Astrocyte of the spinal cord (primary cell): ENCODE results near the gene MAGI2.

Source experiments
- DNase-seq: peaks from one replicate; pipeline ENCODE4 v3.0.0; 2011; ENCODE audit warnings: low read depth, low spot score
- H3K4me3 ChIP-seq: 2 replicates; pipeline ENCODE4 v1.5.1; 2011; ENCODE audit warnings: low read depth, mild to moderate bottlenecking, low read length, moderate library complexity
- in situ Hi-C: cut with HindIII; loops from 2 replicates; pipeline ENCODE4 v1.10.0; 2017; ENCODE audit warnings: low sequenced_read_pairs
- TF ChIP-seq, protein P1 (sequence below): IDR thresholded peaks from 2 replicates; pipeline ENCODE4 v1.5.1; 2012; ENCODE audit warnings: low read depth, mild to moderate bottlenecking, low read length, inconsistent platforms

Gene MAGI2

DNA sequence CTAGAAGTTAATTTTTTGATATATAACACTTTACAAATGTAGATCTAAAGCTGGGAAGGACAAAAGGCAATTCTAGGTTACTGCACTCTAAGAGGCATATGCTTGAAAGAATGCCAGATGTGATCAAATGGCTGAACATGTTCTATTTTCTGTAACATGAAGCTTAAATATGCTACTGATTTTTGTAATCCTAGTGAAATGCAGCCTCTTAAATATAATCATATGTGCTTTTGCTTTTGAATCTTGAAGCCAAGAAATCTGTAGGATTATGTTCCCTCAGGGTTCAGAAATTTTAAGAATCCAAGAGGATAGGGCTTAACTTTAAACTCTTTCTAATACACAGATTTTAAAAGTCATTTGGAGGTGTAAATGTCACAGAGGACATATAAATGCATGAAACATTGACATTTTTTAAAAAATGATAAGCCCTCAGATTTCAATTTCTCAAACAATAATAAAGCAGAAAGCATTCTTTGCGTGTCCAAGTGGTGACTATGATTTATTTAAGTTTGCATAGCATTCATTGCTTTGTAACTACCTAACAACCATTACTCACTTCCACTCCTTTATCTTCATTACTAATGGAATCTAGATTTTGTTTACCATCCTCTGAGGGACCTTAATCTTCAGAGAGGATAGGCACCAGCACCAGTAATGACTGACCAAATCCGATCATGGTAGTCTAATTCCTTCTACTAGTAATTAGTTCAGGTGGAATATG is 170.4 kb downstream of the MAGI2 start:
- peak; percentile 76 for DNase-seq
- no peak overlapping the region for H3K4me3 ChIP-seq
- in situ Hi-C loops, result no loop called here
- TF ChIP-seq, protein P1, sequence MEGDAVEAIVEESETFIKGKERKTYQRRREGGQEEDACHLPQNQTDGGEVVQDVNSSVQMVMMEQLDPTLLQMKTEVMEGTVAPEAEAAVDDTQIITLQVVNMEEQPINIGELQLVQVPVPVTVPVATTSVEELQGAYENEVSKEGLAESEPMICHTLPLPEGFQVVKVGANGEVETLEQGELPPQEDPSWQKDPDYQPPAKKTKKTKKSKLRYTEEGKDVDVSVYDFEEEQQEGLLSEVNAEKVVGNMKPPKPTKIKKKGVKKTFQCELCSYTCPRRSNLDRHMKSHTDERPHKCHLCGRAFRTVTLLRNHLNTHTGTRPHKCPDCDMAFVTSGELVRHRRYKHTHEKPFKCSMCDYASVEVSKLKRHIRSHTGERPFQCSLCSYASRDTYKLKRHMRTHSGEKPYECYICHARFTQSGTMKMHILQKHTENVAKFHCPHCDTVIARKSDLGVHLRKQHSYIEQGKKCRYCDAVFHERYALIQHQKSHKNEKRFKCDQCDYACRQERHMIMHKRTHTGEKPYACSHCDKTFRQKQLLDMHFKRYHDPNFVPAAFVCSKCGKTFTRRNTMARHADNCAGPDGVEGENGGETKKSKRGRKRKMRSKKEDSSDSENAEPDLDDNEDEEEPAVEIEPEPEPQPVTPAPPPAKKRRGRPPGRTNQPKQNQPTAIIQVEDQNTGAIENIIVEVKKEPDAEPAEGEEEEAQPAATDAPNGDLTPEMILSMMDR, result no peak

DNA sequence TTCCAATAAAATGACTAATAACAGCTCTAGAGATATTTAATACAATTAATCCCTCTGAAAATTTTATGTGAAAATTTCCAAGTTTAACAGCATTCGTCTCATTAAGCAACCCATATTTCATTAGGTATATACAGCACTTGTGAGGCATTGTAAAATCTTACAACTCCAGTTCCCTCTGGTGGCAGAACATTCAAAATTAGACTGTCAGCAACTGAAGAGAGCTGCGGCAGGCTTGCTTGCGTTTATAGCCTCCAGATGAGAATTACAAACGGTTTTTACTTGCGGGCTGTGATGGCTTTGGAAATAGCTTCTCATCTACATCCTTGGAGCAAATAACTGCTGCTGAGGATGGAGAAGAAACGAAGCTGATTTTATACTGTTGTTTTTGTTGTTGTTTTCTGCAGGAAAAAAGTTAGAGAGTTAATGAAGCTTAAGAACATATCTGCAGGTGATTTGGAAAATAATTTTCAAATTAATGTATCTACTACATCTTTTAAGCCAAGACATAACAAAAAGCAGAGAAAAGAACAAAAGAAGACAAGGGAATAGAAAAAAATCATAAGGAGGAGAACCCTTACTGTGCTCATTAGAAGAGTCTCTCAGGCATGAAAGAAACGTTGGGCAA is 171.3 kb downstream of the MAGI2 start:
- H3K4me3 ChIP-seq, result no peak overlapping the region
- DNase-seq, result peak; percentile 76
- TF ChIP-seq, protein P1, result peak; percentile 56
- in situ Hi-C loops, result no loop called here

DNA sequence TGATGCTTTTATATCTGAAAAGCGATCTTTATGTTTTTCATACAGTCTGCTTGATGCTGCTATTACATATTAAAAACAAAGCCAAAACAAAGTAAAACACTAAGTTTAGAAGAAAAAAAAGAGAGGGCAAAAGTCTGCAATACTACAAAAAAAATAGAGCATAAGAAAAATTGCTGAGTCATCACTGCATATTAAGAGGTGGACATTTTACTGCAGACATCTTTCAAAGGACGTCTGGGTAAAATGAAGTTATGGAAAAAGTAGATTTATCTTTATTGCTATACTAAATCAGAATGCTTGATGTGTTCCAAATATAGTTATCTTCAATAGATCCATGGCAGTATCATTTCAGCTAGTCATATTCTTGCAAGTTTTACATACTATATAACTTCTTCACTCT is 172.0 kb downstream of the MAGI2 start:
- in situ Hi-C loops, result no loop called here
- TF ChIP-seq, protein P1, result no peak
- DNase-seq, result no peak
- no peak overlapping the region for H3K4me3 ChIP-seq

DNA sequence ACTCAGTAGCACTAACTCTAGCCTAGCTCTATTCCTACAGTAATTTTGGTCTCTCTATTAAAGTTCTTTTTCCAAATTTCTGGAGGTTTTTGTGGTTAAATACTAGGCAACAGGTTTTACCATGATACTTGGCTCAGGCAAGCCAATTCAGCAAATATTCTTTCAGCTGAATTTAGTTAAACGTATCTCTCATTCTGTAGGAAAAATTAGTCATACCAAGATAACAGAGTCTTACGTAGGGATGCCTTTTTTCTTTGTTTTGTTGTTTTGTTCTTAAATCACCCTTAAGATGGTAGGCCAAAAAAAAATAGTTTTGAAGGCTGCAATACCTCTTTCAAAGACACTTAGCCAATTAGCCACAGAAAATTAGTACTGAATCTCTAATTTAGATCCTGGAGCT is 180.5 kb downstream of the MAGI2 start:
- TF ChIP-seq, protein P1, result no peak
- peak; percentile 46 for DNase-seq
- H3K4me3 ChIP-seq, result no peak overlapping the region
- in situ Hi-C loops, result no loop called here

DNA sequence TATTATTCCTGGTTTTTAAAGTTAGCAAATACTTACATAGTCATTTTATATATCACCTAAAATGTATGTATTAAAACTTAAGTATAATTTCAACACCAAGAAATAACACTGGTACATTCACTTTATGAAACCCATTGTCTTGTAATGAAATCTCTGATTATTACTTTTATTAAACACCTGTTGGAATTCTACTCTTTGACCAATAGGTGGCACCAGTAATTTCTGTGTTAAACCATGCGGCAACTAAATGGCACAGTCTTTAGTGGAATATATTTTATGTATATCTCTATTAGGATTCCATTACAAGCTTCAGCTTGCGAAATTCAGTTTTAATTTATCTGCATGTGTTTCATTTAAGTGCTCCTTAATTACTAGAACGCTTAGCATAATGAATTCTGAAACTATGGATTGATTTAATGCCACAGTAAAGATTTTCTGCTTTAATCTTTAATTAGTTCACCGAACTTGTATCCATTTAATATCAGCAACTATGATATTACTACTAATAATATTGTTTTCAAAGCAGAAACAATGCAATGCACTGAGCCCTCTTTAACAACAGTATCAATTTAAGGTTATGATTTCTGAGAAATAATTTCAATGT is 181.3 kb downstream of the MAGI2 start:
- TF ChIP-seq, protein P1, result peak; percentile 57
- no peak overlapping the region for H3K4me3 ChIP-seq
- in situ Hi-C loops, result no loop called here
- DNase-seq, result peak; percentile 51

DNA sequence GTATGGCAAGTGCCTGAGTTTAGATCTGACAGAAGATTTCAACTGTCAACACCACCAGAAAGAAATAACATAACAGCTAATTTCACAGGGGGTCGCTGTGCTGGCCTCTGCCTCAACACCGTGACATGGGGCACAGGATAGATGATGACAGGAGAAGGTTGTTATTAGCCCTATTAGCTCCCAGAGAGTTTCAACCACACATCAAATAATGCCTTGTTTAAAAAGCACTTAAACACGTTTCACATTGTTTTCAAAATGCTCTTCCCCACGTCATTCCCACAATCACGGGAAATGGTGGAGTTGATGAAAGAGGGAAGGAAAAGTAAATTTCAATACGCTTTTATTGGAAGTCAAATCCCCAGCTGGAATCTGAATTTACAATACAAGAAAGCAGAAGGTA is 184.7 kb downstream of the MAGI2 start:
- in situ Hi-C loops, result no loop called here

More for the DNA sequence above, 184.7 kb downstream of the MAGI2 start:
- TF ChIP-seq, protein P1, result no peak
- DNase-seq, result no peak
- no peak overlapping the region for H3K4me3 ChIP-seq
